ENCODE data around the gene GAB2. TPM values are rescaled to one million over a fixed set of nuclear protein-coding genes. Genes with fewer than 3 reads are reported as not detected.

The GAB2 gene
- total and polyA plus RNA-seq, 10 of the 15 experiments (the other 5 are each of a cell fraction or from before 2014, with no cell fraction given): 0.69 to 12.6 (median 3.8) TPM

DNA sequence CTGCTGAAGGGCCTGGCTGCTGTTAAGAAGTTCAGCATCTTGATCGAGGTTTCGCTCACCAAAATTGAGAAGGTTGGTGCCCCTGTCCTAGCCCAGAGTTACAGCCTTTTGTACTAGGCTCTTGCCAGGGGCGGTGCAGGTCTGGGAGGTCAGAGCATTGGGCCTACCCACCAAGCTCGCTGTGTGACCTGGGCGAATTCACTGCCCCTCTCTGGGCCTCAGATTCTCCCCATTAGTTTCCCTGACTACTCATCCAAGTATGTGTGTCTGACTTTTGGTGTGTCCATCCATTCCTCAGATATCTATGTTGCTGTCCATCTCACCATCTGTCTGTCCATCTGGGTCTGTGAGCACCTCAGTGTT lies 218.0 kb downstream of the GAB2 start:
- WGBS (ENCODE audit: insufficient coverage, insufficient replicate concordance, low lambda C conversion rate, missing lambda C conversion rate): 96% methylated on average over 5 of the region's 5 CpGs
- intact Hi-C loops (cut with micrococcal nuclease; ENCODE audit: unreplicated experiment): no loop called here
- H3K4me1 ChIP-seq (ENCODE audit: control insufficient read depth, insufficient read depth, low read length): peaks cover 6% of the 10 kb centered on the region; the same call in 1 of the 2 replicates
- TF ChIP-seq SP1 (IDR thresholded peaks at IDR 0.05; ENCODE audit: low read depth, low read length) (no peak), NFXL1 (IDR thresholded peaks at IDR 0.05; ENCODE audit: borderline replicate concordance) (no peak)
- TF ChIP-seq, protein P1, sequence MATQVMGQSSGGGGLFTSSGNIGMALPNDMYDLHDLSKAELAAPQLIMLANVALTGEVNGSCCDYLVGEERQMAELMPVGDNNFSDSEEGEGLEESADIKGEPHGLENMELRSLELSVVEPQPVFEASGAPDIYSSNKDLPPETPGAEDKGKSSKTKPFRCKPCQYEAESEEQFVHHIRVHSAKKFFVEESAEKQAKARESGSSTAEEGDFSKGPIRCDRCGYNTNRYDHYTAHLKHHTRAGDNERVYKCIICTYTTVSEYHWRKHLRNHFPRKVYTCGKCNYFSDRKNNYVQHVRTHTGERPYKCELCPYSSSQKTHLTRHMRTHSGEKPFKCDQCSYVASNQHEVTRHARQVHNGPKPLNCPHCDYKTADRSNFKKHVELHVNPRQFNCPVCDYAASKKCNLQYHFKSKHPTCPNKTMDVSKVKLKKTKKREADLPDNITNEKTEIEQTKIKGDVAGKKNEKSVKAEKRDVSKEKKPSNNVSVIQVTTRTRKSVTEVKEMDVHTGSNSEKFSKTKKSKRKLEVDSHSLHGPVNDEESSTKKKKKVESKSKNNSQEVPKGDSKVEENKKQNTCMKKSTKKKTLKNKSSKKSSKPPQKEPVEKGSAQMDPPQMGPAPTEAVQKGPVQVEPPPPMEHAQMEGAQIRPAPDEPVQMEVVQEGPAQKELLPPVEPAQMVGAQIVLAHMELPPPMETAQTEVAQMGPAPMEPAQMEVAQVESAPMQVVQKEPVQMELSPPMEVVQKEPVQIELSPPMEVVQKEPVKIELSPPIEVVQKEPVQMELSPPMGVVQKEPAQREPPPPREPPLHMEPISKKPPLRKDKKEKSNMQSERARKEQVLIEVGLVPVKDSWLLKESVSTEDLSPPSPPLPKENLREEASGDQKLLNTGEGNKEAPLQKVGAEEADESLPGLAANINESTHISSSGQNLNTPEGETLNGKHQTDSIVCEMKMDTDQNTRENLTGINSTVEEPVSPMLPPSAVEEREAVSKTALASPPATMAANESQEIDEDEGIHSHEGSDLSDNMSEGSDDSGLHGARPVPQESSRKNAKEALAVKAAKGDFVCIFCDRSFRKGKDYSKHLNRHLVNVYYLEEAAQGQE (IDR thresholded peaks at IDR 0.05; ENCODE audit: low read depth, low read length): no peak
- H2AFZ ChIP-seq (ENCODE audit: control insufficient read depth, low read depth, low read length): no peak overlapping the region
- no TSS peak for BruUV-seq (replicated peaks)
- H3K27ac ChIP-seq (ENCODE audit: control insufficient read depth, insufficient read depth): no peak overlapping the region
- ChIA-PET CTCF (no interaction called here), POLR2A (no interaction called here), SMC1A (ENCODE audit: uncharacterized antibody, unreplicated experiment) (no interaction called here), RAD21 (ENCODE audit: unreplicated experiment) (no interaction called here)
- in situ Hi-C loops (cut with MboI): no loop called here
- no peak for DNase-seq (ENCODE audit: low read depth, low spot score)
- no peaks in the 10 kb centered on the region; the same call in 2 of the 3 replicates for H3K9me3 ChIP-seq (replicated peaks; ENCODE audit: control insufficient read depth, insufficient read depth, low read length)
- H4K20me1 ChIP-seq (ENCODE audit: control insufficient read depth, insufficient read depth): no peaks in the 10 kb centered on the region
- no peaks in the 10 kb centered on the region for H3K27me3 ChIP-seq (replicated peaks in 1 of 2; ENCODE audit: control insufficient read depth in 2 of 2, insufficient read depth in 2 of 2, low read length in 1 of 2)
- ATAC-seq: no peak
- no peaks in the 10 kb centered on the region for H3K79me2 ChIP-seq (ENCODE audit: control insufficient read depth, insufficient read depth, low read length)
- no peak for FAIRE-seq
- H3K4me3 ChIP-seq: no peak overlapping the region
- H3K36me3 ChIP-seq (ENCODE audit: control insufficient read depth in 2 of 2, insufficient read depth in 2 of 2, low read length in 1 of 2): no peaks in the 10 kb centered on the region; a peak in 2 of 4 replicates
- no peak overlapping the region for H3K4me2 ChIP-seq (ENCODE audit: control insufficient read depth, insufficient read depth)
- no peak overlapping the region for H3K9ac ChIP-seq (ENCODE audit: control insufficient read depth, insufficient read depth, low read length)

DNA sequence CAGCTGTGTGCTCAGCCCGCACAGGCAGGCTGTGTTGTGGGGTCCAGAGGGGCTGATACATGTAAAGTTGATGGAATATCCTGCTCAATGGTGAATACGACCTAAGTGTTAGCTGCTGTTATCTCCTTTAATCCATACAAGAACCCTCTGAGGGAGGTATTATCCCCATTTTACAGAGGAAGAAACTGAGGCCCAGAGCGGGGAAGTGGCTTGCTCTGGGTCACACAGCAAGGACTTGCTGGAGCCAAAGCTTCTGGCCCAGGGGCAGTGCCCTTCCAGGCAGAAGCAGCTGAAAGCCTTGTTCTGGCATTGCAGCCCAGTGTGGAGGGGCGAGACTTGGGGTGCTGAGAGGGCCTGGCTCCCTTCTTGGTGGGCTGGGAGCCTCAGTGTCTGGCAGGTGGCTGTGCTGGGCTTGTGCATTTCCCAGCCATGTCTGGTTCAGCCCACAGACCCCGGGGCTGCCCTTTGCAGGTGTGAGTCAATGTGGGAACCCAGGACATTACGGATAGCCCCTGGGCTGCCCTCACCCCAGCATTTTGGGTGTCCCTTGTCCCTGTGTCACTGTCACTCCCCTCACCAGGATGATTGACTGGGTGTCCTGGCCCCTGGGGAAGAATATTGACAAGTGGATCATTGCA lies 218.5 kb downstream of the GAB2 start:
- no peak for ATAC-seq
- Histone ChIP-seq H3K9ac (ENCODE audit: control insufficient read depth, insufficient read depth, low read length) (no peak overlapping the region), H3K4me1 (ENCODE audit: control insufficient read depth, insufficient read depth, low read length) (peaks cover 6% of the 10 kb centered on the region; the same call in 1 of the 2 replicates), H4K20me1 (ENCODE audit: control insufficient read depth, insufficient read depth) (no peaks in the 10 kb centered on the region), H2AFZ (ENCODE audit: control insufficient read depth, low read depth, low read length) (no peak overlapping the region), H3K4me3 (no peak overlapping the region), H3K9me3 (replicated peaks; ENCODE audit: control insufficient read depth, insufficient read depth, low read length) (no peaks in the 10 kb centered on the region; the same call in 2 of the 3 replicates), H3K4me2 (ENCODE audit: control insufficient read depth, insufficient read depth) (no peak overlapping the region), H3K79me2 (ENCODE audit: control insufficient read depth, insufficient read depth, low read length) (no peaks in the 10 kb centered on the region), H3K27ac (ENCODE audit: control insufficient read depth, insufficient read depth) (no peak overlapping the region), H3K36me3 (ENCODE audit: control insufficient read depth in 2 of 2, insufficient read depth in 2 of 2, low read length in 1 of 2) (no peaks in the 10 kb centered on the region; a peak in 2 of 4 replicates), H3K27me3 (replicated peaks in 1 of 2; ENCODE audit: control insufficient read depth in 2 of 2, insufficient read depth in 2 of 2, low read length in 1 of 2) (no peaks in the 10 kb centered on the region)
- no TSS peak for BruUV-seq (replicated peaks)
- ChIA-PET POLR2A (no interaction called here), SMC1A (ENCODE audit: uncharacterized antibody, unreplicated experiment) (no interaction called here), RAD21 (ENCODE audit: unreplicated experiment) (no interaction called here), CTCF (no interaction called here)
- 86% methylated on average over 6 of the region's 6 CpGs for WGBS (ENCODE audit: insufficient coverage, insufficient replicate concordance, low lambda C conversion rate, missing lambda C conversion rate)
- no peak for FAIRE-seq
- intact Hi-C loops (cut with micrococcal nuclease; ENCODE audit: unreplicated experiment): no loop called here
- no peak for DNase-seq (ENCODE audit: low read depth, low spot score)
- in situ Hi-C loops (cut with MboI): no loop called here
- TF ChIP-seq CBX3 (IDR thresholded peaks at IDR 0.05; ENCODE audit: borderline replicate concordance, low read depth) (no peak), CBX5 (IDR thresholded peaks at IDR 0.05; ENCODE audit: low read depth) (no peak), ZNF207 (IDR thresholded peaks at IDR 0.05; ENCODE audit: borderline replicate concordance) (no peak), CHD4 (IDR thresholded peaks at IDR 0.05) (no peak)
- TF ChIP-seq, protein P2, sequence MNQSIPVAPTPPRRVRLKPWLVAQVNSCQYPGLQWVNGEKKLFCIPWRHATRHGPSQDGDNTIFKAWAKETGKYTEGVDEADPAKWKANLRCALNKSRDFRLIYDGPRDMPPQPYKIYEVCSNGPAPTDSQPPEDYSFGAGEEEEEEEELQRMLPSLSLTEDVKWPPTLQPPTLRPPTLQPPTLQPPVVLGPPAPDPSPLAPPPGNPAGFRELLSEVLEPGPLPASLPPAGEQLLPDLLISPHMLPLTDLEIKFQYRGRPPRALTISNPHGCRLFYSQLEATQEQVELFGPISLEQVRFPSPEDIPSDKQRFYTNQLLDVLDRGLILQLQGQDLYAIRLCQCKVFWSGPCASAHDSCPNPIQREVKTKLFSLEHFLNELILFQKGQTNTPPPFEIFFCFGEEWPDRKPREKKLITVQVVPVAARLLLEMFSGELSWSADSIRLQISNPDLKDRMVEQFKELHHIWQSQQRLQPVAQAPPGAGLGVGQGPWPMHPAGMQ (IDR thresholded peaks at IDR 0.05; ENCODE audit: borderline replicate concordance): no peak
- TF ChIP-seq, protein P3, sequence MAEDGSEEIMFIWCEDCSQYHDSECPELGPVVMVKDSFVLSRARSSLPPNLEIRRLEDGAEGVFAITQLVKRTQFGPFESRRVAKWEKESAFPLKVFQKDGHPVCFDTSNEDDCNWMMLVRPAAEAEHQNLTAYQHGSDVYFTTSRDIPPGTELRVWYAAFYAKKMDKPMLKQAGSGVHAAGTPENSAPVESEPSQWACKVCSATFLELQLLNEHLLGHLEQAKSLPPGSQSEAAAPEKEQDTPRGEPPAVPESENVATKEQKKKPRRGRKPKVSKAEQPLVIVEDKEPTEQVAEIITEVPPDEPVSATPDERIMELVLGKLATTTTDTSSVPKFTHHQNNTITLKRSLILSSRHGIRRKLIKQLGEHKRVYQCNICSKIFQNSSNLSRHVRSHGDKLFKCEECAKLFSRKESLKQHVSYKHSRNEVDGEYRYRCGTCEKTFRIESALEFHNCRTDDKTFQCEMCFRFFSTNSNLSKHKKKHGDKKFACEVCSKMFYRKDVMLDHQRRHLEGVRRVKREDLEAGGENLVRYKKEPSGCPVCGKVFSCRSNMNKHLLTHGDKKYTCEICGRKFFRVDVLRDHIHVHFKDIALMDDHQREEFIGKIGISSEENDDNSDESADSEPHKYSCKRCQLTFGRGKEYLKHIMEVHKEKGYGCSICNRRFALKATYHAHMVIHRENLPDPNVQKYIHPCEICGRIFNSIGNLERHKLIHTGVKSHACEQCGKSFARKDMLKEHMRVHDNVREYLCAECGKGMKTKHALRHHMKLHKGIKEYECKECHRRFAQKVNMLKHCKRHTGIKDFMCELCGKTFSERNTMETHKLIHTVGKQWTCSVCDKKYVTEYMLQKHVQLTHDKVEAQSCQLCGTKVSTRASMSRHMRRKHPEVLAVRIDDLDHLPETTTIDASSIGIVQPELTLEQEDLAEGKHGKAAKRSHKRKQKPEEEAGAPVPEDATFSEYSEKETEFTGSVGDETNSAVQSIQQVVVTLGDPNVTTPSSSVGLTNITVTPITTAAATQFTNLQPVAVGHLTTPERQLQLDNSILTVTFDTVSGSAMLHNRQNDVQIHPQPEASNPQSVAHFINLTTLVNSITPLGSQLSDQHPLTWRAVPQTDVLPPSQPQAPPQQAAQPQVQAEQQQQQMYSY (CRISPR knock-in tag; IDR thresholded peaks at IDR 0.05): no peak
